Measurements from ENCODE around the gene RASL12.
A peak's percentile ranks its signal among the peaks of the same experiment; 100 is the strongest.

RASL12 gene

GRCh38 chr15:65084500-65085206 lies 16.9 kb upstream of the RASL12 start:
- Histone ChIP-seq H3K4me1 (ENCODE audit: control insufficient read depth, insufficient read depth, low read length, poor library complexity, severe bottlenecking) (peaks cover 7% of the 10 kb centered on the region), H3K36me3 (ENCODE audit: control insufficient read depth, insufficient read depth, low read length) (no peaks in the 10 kb centered on the region), H3K4me3 (ENCODE audit: insufficient read depth, low read depth, low read length, poor library complexity, severe bottlenecking) (no peak overlapping the region), H3K27me3 (replicated peaks; ENCODE audit: control insufficient read depth, insufficient read depth, low read length, poor library complexity, severe bottlenecking) (peaks cover 5% of the 10 kb centered on the region), H3K9me3 (ENCODE audit: control insufficient read depth, low read length) (no peaks in the 10 kb centered on the region), H3K27ac (ENCODE audit: insufficient read depth, low read length, poor library complexity, severe bottlenecking) (no peak overlapping the region)
- DNase-seq, result no peak

- Histone ChIP-seq H3K4me3 (ENCODE audit: insufficient read depth, low read depth, low read length, poor library complexity, severe bottlenecking) (no peak overlapping the region), H3K36me3 (ENCODE audit: control insufficient read depth, insufficient read depth, low read length) (no peaks in the 10 kb centered on the region), H3K9me3 (ENCODE audit: control insufficient read depth, low read length) (no peaks in the 10 kb centered on the region), H3K27me3 (replicated peaks; ENCODE audit: control insufficient read depth, insufficient read depth, low read length, poor library complexity, severe bottlenecking) (peaks cover 5% of the 10 kb centered on the region), H3K27ac (ENCODE audit: insufficient read depth, low read length, poor library complexity, severe bottlenecking) (no peak overlapping the region), H3K4me1 (ENCODE audit: control insufficient read depth, insufficient read depth, low read length, poor library complexity, severe bottlenecking) (peaks cover 7% of the 10 kb centered on the region)
- no peak for DNase-seq
Observed at GRCh38 chr15:65083262-65083701, 15.5 kb upstream of the RASL12 start.

GRCh38 chr15:65082303-65082953 lies 14.6 kb upstream of the RASL12 start:
- Histone ChIP-seq H3K27ac (ENCODE audit: insufficient read depth, low read length, poor library complexity, severe bottlenecking) (no peak overlapping the region), H3K9me3 (ENCODE audit: control insufficient read depth, low read length) (no peaks in the 10 kb centered on the region), H3K4me3 (ENCODE audit: insufficient read depth, low read depth, low read length, poor library complexity, severe bottlenecking) (no peak overlapping the region), H3K27me3 (replicated peaks; ENCODE audit: control insufficient read depth, insufficient read depth, low read length, poor library complexity, severe bottlenecking) (peaks cover 8% of the 10 kb centered on the region), H3K4me1 (ENCODE audit: control insufficient read depth, insufficient read depth, low read length, poor library complexity, severe bottlenecking) (peaks cover 7% of the 10 kb centered on the region), H3K36me3 (ENCODE audit: control insufficient read depth, insufficient read depth, low read length) (no peaks in the 10 kb centered on the region)
- DNase-seq, result no peak

- Histone ChIP-seq H3K36me3 (ENCODE audit: control insufficient read depth, insufficient read depth, low read length) (no peaks in the 10 kb centered on the region), H3K4me1 (ENCODE audit: control insufficient read depth, insufficient read depth, low read length, poor library complexity, severe bottlenecking) (peaks cover 7% of the 10 kb centered on the region), H3K27ac (ENCODE audit: insufficient read depth, low read length, poor library complexity, severe bottlenecking) (no peak overlapping the region), H3K9me3 (ENCODE audit: control insufficient read depth, low read length) (no peaks in the 10 kb centered on the region), H3K4me3 (ENCODE audit: insufficient read depth, low read depth, low read length, poor library complexity, severe bottlenecking) (no peak overlapping the region), H3K27me3 (replicated peaks; ENCODE audit: control insufficient read depth, insufficient read depth, low read length, poor library complexity, severe bottlenecking) (peaks cover 9% of the 10 kb centered on the region)
- no peak for DNase-seq
Observed at GRCh38 chr15:65081758-65082157, 14.0 kb upstream of the RASL12 start.

GRCh38 chr15:65081270-65081669 lies 13.5 kb upstream of the RASL12 start:
- peaks cover 9% of the 10 kb centered on the region for H3K27me3 ChIP-seq (replicated peaks; ENCODE audit: control insufficient read depth, insufficient read depth, low read length, poor library complexity, severe bottlenecking)
- DNase-seq, result no peak
- H3K4me3 ChIP-seq (ENCODE audit: insufficient read depth, low read depth, low read length, poor library complexity, severe bottlenecking), result no peak overlapping the region
- no peaks in the 10 kb centered on the region for H3K9me3 ChIP-seq (ENCODE audit: control insufficient read depth, low read length)
- no peaks in the 10 kb centered on the region for H3K36me3 ChIP-seq (ENCODE audit: control insufficient read depth, insufficient read depth, low read length)
- no peak overlapping the region for H3K27ac ChIP-seq (ENCODE audit: insufficient read depth, low read length, poor library complexity, severe bottlenecking)
- H3K4me1 ChIP-seq (ENCODE audit: control insufficient read depth, insufficient read depth, low read length, poor library complexity, severe bottlenecking), result peaks cover 7% of the 10 kb centered on the region

GRCh38 chr15:65079580-65079979 lies 11.8 kb upstream of the RASL12 start:
- Histone ChIP-seq H3K27ac (ENCODE audit: insufficient read depth, low read length, poor library complexity, severe bottlenecking) (no peak overlapping the region), H3K27me3 (replicated peaks; ENCODE audit: control insufficient read depth, insufficient read depth, low read length, poor library complexity, severe bottlenecking) (peaks cover 9% of the 10 kb centered on the region), H3K9me3 (ENCODE audit: control insufficient read depth, low read length) (no peaks in the 10 kb centered on the region), H3K36me3 (ENCODE audit: control insufficient read depth, insufficient read depth, low read length) (no peaks in the 10 kb centered on the region), H3K4me3 (ENCODE audit: insufficient read depth, low read depth, low read length, poor library complexity, severe bottlenecking) (no peak overlapping the region), H3K4me1 (ENCODE audit: control insufficient read depth, insufficient read depth, low read length, poor library complexity, severe bottlenecking) (peaks cover 7% of the 10 kb centered on the region)
- DNase-seq, result no peak

- no peaks in the 10 kb centered on the region for H3K9me3 ChIP-seq (ENCODE audit: control insufficient read depth, low read length)
- H3K27ac ChIP-seq (ENCODE audit: insufficient read depth, low read length, poor library complexity, severe bottlenecking), result no peak overlapping the region
- no peak overlapping the region for H3K4me3 ChIP-seq (ENCODE audit: insufficient read depth, low read depth, low read length, poor library complexity, severe bottlenecking)
- H3K4me1 ChIP-seq (ENCODE audit: control insufficient read depth, insufficient read depth, low read length, poor library complexity, severe bottlenecking), result peaks cover 7% of the 10 kb centered on the region
- no peaks in the 10 kb centered on the region for H3K36me3 ChIP-seq (ENCODE audit: control insufficient read depth, insufficient read depth, low read length)
- H3K27me3 ChIP-seq (replicated peaks; ENCODE audit: control insufficient read depth, insufficient read depth, low read length, poor library complexity, severe bottlenecking), result peaks cover 9% of the 10 kb centered on the region
- peak in 1 of 3 donors; percentile 20 for DNase-seq
Observed at GRCh38 chr15:65077981-65078352, 10.2 kb upstream of the RASL12 start.

- Histone ChIP-seq H3K27me3 (replicated peaks; ENCODE audit: control insufficient read depth, insufficient read depth, low read length, poor library complexity, severe bottlenecking) (peaks cover 9% of the 10 kb centered on the region), H3K27ac (ENCODE audit: insufficient read depth, low read length, poor library complexity, severe bottlenecking) (no peak overlapping the region), H3K4me3 (ENCODE audit: insufficient read depth, low read depth, low read length, poor library complexity, severe bottlenecking) (no peak overlapping the region), H3K36me3 (ENCODE audit: control insufficient read depth, insufficient read depth, low read length) (no peaks in the 10 kb centered on the region), H3K4me1 (ENCODE audit: control insufficient read depth, insufficient read depth, low read length, poor library complexity, severe bottlenecking) (peaks cover 4% of the 10 kb centered on the region), H3K9me3 (ENCODE audit: control insufficient read depth, low read length) (no peaks in the 10 kb centered on the region)
- no peak for DNase-seq
Observed at GRCh38 chr15:65077291-65077980, 9.6 kb upstream of the RASL12 start.

GRCh38 chr15:65076486-65077290 lies 8.9 kb upstream of the RASL12 start, which contains the start of gene KBTBD13:
Gene KBTBD13 (plus strand): TSS chr15:65076746. CDS start chr15:65076816, 70 bp downstream.
- no peaks in the 10 kb centered on the region for H3K9me3 ChIP-seq (ENCODE audit: control insufficient read depth, low read length)
- H3K4me3 ChIP-seq (ENCODE audit: insufficient read depth, low read depth, low read length, poor library complexity, severe bottlenecking), result no peak within 1 kb of the TSS
- no peaks in the 10 kb centered on the region for H3K4me1 ChIP-seq (ENCODE audit: control insufficient read depth, insufficient read depth, low read length, poor library complexity, severe bottlenecking)
- no peaks in the 10 kb centered on the region for H3K36me3 ChIP-seq (ENCODE audit: control insufficient read depth, insufficient read depth, low read length)
- H3K27ac ChIP-seq (ENCODE audit: insufficient read depth, low read length, poor library complexity, severe bottlenecking), result no peak within 1 kb of the TSS
- H3K27me3 ChIP-seq (replicated peaks; ENCODE audit: control insufficient read depth, insufficient read depth, low read length, poor library complexity, severe bottlenecking), result peaks cover 4% of the 10 kb centered on the region
- DNase-seq, result no peak

Data from effector memory CD4-positive, alpha-beta T cell (primary cell).